Measurements from ENCODE around the gene FALEC. TPM values are rescaled to one million over a fixed set of nuclear protein-coding genes. Genes with fewer than 3 reads are reported as not detected.

The FALEC gene
- polyA plus RNA-seq, 2 of the 4 experiments (the other 2 are of a cell fraction): 0.36 to 0.80 TPM

DNA sequence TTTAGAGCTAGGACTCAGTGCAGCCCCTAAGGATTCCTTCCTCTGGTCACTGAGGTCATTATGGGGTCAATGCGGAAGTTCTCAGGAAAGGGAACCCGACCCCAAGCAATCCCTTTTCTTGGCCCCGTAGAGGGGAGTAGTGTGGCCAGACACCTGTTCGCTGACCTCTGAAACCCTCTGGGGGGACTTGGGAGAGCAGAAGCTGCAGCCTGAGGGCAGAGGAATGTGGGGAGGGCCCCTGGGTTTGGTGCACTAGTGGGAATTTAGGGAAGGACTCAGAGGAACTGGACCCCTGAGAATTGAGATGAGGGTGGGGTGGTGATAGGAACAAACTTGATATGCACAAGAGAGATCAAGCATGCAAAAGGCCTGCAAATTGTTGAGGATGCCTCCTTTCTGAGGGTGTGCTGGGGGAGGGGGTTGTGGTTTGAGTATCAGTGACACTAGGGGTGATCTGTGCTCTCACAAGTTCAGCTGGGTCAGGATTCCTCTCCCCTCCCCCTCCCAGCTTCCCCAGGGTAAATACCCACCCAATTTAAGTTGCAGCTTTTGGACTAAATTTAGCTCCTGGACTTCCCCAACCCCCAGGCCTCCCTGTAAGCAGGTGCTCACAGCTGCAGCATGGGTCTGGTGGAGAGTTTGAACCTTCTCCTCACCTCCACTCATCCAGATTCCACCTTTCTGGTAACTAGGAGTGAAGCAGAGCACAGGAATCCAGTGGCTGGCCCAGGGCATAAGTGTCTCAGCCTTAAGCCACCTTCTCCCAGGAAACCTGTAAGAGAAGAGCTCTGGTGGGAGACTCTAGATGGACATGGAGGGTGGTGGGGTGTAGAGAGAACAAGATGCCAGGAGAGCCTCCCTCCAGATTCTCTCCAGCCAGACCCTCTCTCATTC, 47.1 kb downstream of the FALEC start:
- no peak for FAIRE-seq
- H3K4me2 ChIP-seq: peak overlapping the region; percentile 96
- 29% methylated on average over 4 of the region's 4 CpGs for WGBS (ENCODE audit: missing lambda C conversion rate)

DNA sequence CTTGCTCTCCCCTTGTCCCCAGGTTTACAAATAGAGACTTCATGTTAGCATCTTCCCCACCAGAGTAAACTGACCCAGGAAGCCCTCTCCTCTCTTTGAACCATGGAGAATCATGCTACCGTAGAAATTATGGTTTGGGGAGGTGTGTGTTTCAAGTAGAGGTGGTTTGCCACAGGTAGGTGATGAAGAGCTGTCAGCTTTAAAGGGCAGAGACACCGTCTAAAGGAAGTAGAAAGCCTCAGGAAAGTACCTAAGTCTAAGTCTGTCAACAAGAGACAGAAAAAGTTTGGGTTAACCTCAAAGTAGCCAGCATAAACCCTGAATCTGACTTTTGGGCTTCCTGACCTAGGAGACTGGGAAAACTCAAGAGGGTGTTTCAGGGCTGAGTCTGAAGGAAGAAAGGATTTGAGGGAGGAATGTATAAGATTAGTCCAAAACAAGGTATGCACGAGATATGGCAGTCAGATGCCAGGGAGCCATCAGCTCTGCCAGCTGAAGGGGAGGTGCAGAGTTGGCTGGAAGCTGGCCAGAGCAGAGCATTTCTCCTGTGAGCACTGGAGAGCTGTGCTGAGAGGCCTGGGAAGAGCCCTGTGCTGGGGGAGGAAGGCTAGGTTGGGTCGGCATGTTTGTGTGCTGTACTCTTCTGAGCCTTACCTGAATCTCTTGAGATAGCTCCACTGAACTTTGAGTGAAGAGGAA, 47.9 kb downstream of the FALEC start:
- DNase-seq (ENCODE audit: low read depth in 1 of 2, low spot score in 1 of 2) (peak in 1 of 2 experiments; percentile 60), ATAC-seq (no peak), FAIRE-seq (no peak)
- peaks cover 69% of the 10 kb centered on the region for H3K4me1 ChIP-seq
- H3K9me3 ChIP-seq: no peaks in the 10 kb centered on the region
- POLR2A ChIA-PET: interaction anchor here (0.5 to 7.6 kb wide), 6 partner anchors 14 to 716 kb away, joined by 3 to 201 read pairs (median 12); partner anchors contain the start of genes ENSA and MCL1
- peak overlapping the region; percentile 96 for H3K4me2 ChIP-seq
- TF ChIP-seq TP53 (CRISPR knock-in tag; IDR thresholded peaks at IDR 0.05) (no peak), ZFP36 (IDR thresholded peaks at IDR 0.05; ENCODE audit: borderline replicate concordance, partially characterized antibody) (no peak), HOXA7 (CRISPR knock-in tag; IDR thresholded peaks at IDR 0.05) (no peak), ESRRA (IDR thresholded peaks at IDR 0.05; ENCODE audit: borderline replicate concordance, low read length) (no peak)
- WGBS (ENCODE audit: missing lambda C conversion rate): 25% methylated on average over 4 of the region's 4 CpGs
- peak overlapping the region; percentile 97 to 99 for H3K27ac ChIP-seq
- CTCF ChIA-PET: interaction anchor here (0.6 to 11.6 kb wide), 9 partner anchors 9 to 553 kb away, joined by 3 to 210 read pairs (median 3); partner anchors contain the start of genes ENSA, GOLPH3L, MCL1 and OTUD7B
- no peak overlapping the region for H3K4me3 ChIP-seq

More for the DNA sequence above, 47.1 kb downstream of the FALEC start:
- CTCF ChIA-PET: interaction anchor here (0.7 to 11.6 kb wide), 15 partner anchors 9 to 360 kb away, joined by 3 to 210 read pairs (median 18); partner anchors contain the start of genes ADAMTSL4, ENSA, GOLPH3L and MCL1
- peak overlapping the region; percentile 97 to 99 for H3K27ac ChIP-seq
- ATAC-seq (no peak), DNase-seq (ENCODE audit: low read depth in 1 of 2, low spot score in 1 of 2) (no peak)
- peaks cover 61% of the 10 kb centered on the region for H3K4me1 ChIP-seq
- POLR2A ChIA-PET: interaction anchor here (0.5 to 7.6 kb wide), 12 partner anchors 7 to 716 kb away, joined by 4 to 201 read pairs (median 8); partner anchors contain the start of genes ENSA, FALEC, GOLPH3L and MCL1
- no peak for TF ChIP-seq RAD21 (conservative IDR thresholded peaks at IDR 0.05 in 1 of 2, IDR thresholded peaks at IDR 0.05 in 1 of 2)
- no peak for TF ChIP-seq NR3C1 (IDR thresholded peaks at IDR 0.05)
- no peak for TF ChIP-seq FOSB (CRISPR knock-in tag; IDR thresholded peaks at IDR 0.05)
- 0 out of 2 replicates have a peak, but pooled peaks have one; percentile 74 for TF ChIP-seq HOXA7 (CRISPR knock-in tag; IDR thresholded peaks at IDR 0.05)
- TF ChIP-seq HOXB5 (CRISPR knock-in tag; IDR thresholded peaks at IDR 0.05): 0 out of 2 replicates have a peak, but pooled peaks have one; percentile 20
- TF ChIP-seq RNF2 (IDR thresholded peaks at IDR 0.05; ENCODE audit: borderline replicate concordance, low read depth): no peak
- TF ChIP-seq EHF (CRISPR knock-in tag; IDR thresholded peaks at IDR 0.05): no peak
- peak overlapping the region; percentile 11; the same call in 2 of the 3 replicates for H3K4me3 ChIP-seq
- no peaks in the 10 kb centered on the region for H3K9me3 ChIP-seq

DNA sequence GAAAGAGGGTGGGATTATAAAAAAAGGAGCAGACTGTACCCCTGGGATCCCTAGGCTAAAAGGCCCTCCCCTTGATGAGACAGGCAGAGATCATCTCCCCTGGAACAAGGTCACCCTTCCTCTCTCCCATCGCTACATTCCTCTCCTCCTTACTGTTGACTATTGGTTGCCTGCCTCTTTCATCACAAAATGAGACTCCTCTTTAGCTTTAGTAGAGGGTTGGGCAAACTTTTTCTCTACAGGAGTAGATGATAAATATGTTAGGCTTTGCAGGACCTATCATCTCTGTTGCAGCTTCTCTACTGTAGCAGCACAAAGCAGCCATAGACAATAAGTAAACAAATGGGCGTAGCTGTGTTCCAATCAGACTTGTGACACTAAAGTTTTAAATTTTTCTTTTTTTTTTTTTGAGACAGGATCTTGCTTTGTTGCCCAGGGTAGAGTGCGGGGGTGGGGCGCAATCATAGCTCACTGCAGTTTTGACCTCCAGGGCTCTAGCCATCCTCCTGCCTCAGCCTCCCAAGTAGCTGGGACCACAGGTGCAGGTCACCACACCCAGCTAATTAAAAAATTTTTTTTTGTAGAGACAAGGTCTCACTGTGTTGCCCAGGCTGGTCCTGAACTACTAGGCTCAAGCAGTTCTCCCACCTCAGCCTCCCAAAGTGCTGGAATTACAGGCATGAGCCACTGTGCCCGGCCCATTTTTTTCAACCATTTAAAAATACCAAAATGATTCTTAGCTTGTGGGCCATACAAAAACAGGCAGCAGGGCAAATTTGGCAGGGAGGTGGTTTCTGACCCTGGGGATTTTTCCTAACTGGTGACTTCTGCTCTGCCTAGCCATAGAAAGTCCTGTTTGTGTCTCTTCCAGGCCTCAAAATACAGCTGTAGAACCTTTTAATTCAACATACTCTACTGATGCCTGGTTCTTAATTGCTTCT, 48.8 kb downstream of the FALEC start:
- WGBS (ENCODE audit: missing lambda C conversion rate): 72% methylated on average over 5 of the region's 5 CpGs
- ATAC-seq: no peak
- DNase-seq (ENCODE audit: low read depth in 1 of 2, low spot score in 1 of 2): no peak
- Histone ChIP-seq H3K27ac (peak overlapping the region; percentile 97 to 99), H3K4me2 (peak overlapping the region; percentile 96), H3K9me3 (no peaks in the 10 kb centered on the region), H3K4me1 (peaks cover 77% of the 10 kb centered on the region), H3K4me3 (no peak overlapping the region)
- no peak for TF ChIP-seq RNF2 (IDR thresholded peaks at IDR 0.05; ENCODE audit: borderline replicate concordance, low read depth)
- TF ChIP-seq, protein P1, sequence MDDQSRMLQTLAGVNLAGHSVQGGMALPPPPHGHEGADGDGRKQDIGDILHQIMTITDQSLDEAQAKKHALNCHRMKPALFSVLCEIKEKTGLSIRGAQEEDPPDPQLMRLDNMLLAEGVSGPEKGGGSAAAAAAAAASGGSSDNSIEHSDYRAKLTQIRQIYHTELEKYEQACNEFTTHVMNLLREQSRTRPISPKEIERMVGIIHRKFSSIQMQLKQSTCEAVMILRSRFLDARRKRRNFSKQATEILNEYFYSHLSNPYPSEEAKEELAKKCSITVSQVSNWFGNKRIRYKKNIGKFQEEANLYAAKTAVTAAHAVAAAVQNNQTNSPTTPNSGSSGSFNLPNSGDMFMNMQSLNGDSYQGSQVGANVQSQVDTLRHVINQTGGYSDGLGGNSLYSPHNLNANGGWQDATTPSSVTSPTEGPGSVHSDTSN (IDR thresholded peaks at IDR 0.05): no peak
- ChIA-PET POLR2A (interaction anchor here (0.5 to 7.6 kb wide), 6 partner anchors 13 to 201 kb away, joined by 3 to 201 read pairs (median 10); partner anchors contain the start of genes ENSA, MCL1 and RPRD2), CTCF (interaction anchor here (0.6 to 11.6 kb wide), 7 partner anchors 14 to 554 kb away, joined by 3 to 210 read pairs (median 3); partner anchors contain the start of genes ENSA, GOLPH3L, MCL1 and OTUD7B)
- FAIRE-seq: no peak
